Stimulated activated CD4-positive, alpha-beta T cell treated with anti-CD3 and anti-CD28 coated beads, Interleukin-4, amount 100 ng/mL, for 48 hours (primary cell): ENCODE results near the gene PPP2R5C.
"Not testable (repeated sequence)": the region's sequence is repeated elsewhere in the genome, so short reads cannot be mapped to it uniquely, and the experiment has no call there.

ENCODE experiments used
- DNase-seq, 2 donors: peaks; one replicate each; pipeline ENCODE4 v3.0.0-alpha.2; 2020; ENCODE audit warnings: low read depth in 2 of 2

Gene PPP2R5C

DNA sequence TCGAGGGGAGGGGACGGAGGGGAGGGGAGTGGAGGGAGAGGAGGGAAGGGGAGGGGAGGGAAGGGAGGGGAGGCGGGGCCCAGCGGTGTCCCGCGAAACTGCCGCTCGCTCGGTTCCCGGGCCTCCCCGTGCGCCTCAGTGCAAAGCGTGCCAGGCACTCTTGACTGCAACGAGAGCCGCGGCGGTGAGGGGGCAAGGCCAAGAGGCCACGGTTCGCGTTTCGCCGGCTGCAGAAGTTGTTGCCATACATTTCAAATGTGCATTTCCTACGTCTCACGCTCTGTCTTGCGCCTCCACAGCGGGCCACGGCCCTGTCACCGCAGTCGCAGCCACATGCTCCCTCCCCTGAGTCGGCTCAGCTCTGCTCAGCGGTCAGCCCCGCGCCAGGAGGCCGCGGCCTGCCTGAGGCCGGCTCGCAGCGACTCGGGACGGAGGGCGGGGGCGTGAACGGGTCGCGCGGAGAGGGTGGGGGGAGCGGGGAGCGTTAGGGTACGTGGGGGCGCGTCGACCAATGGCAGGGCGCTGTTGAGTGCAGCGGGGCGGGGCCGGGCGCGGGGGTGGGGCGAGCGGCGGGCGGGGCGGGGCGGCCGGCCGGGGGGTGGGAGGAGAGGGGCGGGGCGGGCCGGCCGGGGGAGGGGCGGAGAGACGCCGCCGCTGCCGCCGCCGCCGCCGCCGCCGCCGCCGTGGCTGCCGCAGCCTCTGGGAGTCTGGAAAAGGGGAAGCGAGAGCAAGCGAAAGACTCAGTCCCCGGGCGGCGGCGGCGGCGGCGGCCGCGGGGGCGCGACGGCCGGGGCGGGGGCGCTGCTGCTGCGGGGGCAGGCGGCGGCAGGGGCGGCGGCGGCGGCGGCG, at the start of gene PPP2R5C:
Gene PPP2R5C, plus strand, starts transcription at position 678 of the 849 bp plus-strand sequence. CDS start 185 bp downstream, outside the sequence.
- DNase-seq: peak; percentile 84 to 86

DNA sequence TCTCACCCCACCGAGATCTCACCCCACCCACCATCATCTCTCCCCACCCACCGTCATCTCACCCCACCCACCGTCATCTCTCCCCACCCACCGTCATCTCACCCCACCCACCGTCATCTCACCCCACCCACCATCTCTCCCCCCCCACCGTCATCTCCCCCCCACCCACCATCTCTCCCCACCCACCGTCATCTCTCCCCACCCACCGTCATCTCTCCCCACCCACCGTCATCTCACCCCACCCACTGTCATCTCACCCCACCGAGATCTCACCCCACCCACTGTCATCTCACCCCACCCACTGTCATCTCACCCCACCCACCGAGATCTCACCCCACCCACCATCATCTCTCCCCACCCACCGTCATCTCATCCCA, 49.7 kb upstream of the PPP2R5C start:
- not testable (repeated sequence) for DNase-seq

DNA sequence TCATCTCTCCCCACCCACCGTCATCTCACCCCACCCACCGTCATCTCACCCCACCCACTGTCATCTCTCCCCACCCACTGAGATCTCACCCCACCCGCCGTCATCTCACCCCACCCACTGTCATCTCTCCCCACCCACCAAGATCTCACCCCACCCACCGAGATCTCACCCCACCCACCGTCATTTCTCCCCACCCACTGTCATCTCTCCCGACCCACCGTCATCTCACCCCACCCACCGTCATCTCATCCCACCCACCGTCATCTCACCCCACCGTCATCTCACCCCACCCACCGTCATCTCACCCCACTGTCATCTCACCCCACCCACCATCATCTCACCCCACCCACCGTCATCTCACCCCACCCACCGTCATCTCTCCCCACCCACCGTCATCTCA, 49.2 kb upstream of the PPP2R5C start:
- not testable (repeated sequence) for DNase-seq

DNA sequence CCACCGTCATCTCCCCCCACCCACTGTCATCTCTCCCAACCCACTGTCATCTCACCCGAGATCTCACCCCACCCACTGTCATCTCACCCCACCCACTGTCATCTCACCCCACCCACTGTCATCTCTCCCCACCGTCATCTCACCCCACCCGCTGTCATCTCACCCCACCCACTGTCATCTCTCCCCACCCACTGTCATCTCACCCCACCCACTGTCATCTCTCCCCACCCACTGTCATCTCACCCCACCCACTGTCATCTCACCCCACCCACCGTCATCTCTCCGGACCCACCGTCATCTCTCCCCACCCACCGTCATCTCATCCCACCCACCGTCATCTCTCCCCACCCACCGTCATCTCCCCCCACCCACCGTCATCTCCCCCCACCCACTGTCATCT, 48.4 kb upstream of the PPP2R5C start:
- not testable (repeated sequence) for DNase-seq

DNA sequence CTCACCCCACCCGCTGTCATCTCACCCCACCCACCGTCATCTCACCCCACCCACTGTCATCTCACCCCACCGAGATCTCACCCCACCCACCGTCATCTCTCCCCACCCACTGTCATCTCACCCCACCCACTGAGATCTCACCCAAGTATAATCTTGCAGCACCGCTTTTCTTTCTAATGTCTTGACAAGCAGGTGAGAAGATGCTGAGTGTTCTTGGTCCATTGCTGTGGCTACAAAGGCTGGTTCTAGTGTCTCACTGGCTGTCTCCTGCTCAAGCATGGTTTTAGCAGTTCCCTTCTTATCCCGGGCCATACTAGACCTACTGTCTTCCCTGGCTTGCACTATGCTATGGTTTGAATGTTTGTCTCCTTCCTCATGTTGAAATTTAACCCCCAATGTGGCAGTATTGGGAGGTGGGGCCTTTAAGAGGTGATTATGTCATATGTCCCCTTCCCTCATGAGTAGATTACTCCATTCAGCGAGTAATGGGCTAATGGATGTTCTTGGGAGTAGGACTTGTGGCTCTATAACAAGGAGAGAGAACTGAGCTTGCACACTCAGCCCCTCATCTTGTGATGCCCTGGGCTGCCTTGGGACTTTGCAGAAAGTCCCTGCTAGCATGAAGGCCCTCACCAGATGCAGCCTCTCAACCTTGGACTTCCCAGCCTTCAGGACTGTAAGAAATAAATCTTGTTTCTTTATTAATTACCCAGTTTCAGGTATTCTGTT, 47.7 kb upstream of the PPP2R5C start:
- DNase-seq: no peak

DNA sequence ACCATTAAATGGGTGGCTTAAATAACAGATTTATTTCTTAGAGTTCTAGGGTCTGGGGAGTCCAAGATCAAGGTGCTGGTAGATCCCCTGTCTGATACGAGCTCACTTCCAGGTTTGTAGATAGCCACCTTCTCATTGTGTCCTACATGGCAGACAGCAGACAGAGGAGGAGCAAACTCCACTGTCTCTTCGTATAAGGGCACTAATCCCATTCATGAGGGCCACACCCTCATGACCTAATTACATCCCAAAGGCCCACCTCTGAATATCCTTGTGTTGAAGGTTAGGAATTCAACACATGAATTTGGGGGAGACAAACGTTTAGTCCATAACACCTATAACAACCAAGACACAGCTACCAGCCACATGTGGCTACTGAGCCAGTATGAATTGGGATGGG, 47.1 kb upstream of the PPP2R5C start:
- DNase-seq: no peak

DNA sequence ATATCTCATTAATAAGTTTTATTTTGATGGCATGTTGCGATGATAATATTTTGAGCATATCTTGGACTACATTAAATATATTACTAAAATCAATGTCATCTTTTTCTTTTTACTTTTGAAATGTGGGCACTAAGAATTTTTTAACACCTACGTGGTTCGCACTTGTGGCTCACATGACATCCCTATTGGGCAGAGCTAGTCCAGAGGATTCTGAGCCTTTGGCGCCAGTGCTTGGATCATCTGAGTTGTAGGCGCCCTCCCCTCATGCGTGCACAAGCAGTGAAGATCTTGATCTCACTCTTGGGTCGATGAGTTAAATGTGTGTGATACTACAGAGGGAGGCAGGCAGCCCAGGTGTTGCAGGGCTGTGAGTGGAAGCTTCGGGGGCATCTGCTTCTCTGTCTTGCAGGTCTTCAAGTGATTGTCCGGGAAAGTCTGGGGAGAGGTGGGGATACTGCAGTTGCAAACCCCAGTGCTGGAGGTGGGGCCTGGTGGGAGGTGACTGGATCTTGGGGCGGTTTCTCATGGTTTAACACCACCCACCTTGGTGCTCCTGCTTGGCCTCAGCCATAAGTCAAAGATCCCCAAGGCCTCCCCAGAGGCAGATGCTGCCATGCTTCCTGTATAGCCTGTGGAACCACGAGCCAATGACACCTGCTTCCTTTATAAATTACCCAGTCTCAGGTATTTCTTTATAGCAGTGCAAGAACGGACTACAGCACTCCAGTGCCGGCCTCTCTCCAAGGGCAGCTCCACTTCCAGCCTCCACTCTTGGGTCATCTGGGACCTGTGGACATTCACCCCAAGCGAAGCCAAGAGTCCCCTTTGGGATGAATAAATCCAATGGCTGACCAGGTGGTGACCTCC, 46.1 kb upstream of the PPP2R5C start:
- DNase-seq: no peak

DNA sequence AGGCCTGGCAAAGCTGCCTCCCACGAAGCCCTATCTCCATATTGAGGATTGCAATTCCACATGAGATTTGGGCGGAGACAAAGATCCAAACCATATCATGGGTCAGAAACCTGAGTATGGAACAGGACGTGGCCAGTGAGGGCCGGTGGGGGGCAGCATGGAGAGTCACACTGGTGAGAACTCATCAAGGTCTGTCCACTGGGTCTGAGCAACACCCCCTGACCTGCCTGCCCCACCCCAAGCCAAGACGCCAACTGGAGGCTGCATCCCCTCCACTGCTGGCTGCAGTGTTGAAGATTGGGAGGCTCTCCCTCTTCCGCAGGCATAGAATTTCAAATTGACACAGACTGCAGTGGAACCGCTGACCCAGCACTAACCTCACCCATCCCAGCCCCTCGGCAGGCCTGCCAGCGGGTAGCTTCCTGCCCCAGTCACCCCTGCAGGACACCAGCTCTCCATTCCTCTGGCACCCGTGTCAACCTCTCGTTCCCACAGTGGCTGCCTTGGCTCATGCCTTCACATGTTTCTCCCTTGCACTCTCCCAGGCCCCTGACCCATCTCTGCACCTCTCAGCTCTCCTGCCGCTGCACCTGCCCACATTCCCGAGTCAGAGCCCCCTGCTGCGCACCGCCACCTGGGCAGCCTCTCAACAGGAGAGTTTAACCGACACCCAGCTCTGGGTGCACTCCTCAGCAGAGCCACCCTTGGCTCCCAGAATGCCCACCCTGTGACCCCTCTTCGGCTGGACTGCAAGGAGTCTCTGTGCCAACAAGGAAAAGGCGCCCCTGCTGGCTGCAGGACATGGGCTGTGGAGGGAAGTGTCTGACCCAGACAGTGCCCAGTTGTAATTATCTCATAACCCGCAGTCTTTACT, 45.2 kb upstream of the PPP2R5C start:
- DNase-seq: no peak

DNA sequence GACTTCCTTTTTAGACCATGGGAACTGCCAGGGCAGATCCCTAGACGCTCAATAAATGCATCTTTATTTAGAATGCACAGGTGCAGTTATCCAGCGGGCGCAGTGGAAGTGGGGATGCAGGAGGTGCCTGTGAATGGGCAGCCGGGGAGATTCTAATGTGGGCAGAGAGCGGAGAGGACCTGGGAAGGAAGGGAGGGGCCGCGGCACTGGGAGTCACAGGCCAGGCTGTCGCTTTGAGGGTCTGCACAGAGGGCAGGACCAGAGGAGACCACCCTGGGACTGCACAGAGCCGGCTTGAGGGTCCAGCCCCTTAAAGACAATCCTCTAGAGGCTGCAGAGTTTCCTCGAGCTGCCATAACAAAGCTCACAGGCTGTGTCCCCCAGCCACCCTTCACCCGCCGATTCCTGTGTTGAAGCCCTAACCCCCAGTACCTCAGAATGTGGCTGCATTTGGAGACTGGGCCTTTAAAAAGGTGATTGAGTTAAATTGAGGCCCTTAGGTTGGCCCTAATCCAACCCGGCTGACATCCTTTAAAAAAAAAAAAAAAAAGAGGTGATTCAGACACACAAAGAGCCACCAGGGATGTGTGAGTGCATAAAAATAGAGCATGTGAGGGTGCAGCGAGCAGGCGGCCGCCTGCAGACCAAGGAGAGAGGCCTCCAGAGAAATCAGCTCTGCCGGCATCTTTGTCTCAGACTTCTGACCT, 44.4 kb upstream of the PPP2R5C start:
- no peak for DNase-seq

DNA sequence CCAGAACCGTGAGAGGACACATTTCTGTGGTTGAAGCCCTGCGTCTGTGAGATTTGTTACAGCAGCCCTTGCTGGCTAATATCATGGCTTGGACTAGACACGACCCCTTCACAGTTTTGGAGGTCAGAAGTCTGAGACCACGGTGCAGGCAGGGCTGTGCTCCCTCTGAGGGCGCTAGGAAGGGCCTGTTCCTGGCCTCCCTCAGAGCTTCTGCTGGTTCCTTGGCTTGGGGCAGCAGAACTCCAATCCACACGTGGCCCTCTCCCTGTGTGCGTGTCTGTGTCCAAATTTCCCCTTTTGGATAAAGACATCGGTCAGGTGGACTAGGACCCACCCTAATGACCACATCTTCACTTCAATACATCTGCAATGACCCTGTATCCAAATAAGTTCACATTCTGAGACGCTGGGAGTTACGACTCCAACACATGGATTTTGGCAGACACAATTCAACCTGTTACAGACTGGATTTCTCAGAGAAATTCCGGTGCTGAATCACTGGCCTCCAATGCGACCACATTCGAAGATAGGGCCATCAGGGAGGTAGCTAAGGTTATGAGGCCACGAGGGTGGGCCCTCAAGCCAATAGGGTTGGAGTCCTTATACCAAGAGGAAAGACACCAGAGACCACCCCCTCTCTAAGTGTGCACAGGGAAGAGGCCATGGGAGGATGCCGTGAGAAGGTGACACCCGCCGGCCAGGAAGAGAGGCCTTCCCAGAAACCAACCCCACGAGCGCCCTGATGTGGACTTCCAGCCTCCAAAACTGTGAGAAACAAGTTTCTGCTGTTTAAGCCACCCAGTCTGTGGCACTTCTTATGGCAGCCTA, 43.6 kb upstream of the PPP2R5C start:
- DNase-seq: no peak

DNA sequence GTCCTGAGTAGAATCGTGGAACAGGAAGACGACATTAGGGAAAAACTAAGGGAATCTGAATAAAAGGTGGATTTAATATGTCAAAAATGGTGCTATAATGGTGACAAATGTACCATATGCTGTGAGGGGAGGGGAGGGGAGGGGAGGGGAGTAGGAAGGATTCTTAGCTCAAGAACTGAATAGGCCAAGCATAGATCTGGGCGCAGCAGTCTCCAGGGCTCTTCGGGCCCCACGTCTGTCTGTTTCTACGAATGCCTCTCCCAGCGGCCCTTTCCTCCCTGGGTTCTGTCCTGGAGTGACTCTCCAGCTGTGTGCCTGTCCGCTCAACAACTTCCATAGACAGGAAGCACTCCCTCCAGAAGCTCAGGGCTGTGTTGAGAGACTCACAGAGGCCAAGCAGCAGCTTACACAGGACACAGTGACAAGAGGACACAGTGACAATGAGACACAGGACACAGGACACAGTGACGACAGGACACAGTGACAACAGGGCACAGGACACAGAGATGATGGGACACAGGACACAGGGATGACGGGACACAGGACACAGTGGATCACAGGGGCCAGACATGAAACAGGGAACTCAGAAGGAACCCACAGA, 42.4 kb upstream of the PPP2R5C start:
- DNase-seq: no peak

DNA sequence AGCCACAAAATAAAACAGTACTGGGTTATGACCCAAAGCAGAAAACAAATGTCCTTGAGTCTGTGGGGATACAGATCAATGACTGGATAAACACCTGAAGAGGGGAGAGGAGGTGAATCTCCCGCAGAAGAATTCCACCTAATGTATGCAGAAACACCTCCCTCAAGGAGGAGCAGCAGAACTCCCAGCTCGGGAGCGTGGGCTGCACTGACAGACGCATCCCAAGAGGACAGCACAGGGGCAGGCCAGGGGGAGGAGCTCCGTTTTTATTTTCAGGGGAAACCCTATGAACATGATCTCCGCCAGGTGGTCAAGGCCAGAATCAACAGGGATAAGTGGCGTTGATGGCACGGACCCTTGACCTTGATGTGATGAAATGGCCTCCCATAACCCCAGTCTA, 41.8 kb upstream of the PPP2R5C start:
- no peak for DNase-seq

DNA sequence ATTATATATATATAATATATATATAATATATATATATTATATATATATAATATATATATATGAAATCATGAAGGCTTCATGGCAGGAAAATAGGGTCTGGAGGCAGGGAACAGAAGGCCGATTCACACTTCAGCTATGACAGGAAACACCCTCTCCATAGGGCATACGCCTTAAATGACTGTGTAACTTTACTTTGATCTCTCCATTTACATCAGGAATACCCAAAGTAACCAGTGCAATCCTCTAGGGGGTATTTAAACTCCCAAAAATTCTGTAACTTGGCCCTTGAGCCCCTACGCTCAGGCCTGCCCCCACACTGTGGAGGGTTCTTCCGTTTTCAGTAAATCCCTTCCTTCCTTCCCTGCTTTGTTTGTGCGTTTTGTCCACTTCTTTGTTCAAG, 40.4 kb upstream of the PPP2R5C start:
- no peak for DNase-seq

DNA sequence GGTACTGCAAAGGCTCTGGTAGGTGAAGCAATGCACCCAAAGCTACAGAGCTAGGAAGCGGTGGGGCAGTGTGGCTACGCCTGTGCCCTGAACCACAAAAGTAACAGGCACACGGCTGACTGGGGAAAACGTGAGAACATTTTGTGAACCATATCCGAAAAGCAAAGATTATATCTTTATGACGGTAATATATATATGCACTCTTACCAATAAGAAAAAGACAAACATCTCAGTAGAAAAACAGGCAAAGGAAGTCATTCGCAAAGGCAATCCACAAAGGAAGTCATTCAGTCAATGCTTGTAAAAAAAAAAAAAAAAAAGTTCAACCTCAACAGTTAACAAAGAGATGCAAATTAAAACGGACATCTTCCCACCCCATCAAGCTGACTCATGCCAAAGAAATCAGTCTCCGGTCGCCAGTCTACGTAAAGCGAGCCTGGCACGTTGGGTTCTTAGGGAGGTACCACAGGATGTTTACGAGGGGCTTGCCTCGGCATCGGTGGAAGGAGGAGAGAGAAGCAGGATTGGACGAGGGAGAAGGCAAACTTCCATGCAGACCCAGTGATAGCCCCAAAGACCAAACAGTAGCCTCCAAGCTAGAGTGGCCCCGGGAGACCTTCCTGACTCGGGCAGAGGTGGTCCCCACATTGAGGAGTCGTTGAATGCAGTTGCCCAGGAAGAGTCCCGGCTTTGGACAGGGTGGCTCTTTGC, 39.4 kb upstream of the PPP2R5C start:
- peak in 1 of 2 donors; percentile 54 for DNase-seq

DNA sequence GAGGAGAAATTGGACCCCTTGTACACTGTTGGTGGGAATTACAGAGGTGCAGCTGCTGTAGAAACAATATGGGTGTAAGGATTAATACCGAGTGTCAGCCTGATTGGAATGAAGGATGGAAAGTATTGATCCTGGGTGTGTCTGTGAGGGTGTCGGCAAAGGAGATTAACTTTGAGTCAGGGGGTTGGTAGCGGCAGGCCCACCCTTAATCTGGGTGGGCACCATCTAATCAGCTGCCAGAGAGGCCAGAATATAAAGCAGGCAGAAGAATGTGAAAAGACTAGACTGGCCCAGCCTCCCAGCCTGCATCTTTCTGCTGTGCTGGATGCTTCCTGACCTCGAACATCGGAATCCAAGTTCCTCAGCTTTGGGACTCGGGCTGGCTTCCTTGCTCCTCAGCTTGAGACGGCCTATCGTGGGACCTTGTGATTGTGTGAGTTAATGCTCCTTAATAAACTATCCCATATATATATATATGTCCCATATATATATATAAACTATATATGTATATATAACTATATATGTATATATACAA, 38.4 kb upstream of the PPP2R5C start:
- no peak for DNase-seq

DNA sequence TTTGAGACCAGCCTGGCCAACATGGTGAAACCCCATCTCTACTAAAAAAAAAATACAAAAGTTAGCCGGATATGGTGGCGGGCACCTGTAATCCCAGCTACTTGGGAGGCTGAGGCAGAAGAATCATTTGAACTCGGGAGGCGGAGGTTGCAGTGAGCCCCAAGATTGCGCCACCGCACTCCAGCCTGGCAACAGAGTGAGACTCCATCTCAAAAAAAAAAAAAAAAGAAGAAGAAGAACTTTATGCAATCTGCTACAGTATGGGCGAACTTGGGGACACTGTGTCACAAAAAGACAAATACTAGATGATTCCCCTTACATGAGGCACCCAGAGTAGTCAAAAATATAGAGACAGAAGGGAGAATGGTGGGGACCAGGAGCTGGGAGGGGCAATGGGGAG, 35.9 kb upstream of the PPP2R5C start:
- DNase-seq: not testable (repeated sequence)

DNA sequence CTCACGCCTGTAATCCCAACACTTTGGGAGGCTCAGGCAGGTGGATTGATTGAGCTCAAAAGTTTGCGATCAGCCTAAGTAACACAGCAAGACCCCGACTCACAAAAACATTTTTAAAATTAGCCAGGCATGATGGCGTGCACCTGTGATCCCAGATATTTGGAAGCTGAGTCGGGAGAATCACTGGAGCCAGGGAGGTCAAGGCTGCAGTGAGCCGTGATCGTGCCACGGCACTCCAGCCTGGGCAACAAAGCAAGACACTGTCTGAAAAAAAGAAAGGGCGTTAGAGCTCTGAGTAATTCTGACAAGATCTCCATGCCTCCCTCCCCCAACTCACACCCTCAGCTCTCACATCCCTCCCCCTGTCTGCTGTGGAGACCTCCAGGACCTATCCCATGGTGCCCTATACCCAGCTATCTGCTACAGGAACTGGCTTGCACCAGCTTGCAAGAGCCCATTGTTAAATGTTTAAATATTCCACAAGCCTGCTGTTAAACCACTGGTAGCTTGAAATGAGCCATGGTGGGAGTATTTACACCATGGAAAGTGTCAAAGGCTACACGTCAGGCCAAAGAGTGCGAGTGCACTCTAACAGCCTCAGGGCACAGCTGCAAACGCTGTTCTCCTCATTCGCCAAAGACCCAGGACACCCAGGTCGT, 35.1 kb upstream of the PPP2R5C start:
- DNase-seq: no peak

DNA sequence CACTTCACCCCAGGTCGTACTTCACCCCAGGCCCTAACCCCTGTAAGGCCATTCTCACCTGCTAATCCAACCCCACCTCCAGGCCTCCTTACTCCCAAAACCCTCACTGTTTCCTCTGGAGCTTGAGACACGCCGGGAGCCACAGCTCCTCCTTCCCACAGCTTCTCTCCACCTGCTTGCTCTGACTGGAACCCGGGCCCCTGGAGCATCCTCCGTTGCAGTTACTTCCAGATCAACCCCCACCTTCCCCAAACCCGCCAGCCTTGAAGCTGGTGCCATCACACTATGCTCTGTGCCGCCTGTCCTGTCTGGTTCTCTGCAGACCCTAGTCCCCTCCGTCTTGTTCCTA, 34.6 kb upstream of the PPP2R5C start:
- DNase-seq: no peak
